PC-3 (cell line): ENCODE data around the gene PLCB2.

Source experiments
- CTCF ChIP-seq: fragments of 300-600 bp; sonication (generic); conservative IDR thresholded peaks from 2 replicates; pipeline ENCODE4 v1.5.1; 2017; ENCODE audit warnings: antibody characterized with exemption, low read depth, mild to moderate bottlenecking, low read length
- EZH2 ChIP-seq: fragments of 300-600 bp; sonication (generic); IDR thresholded peaks from one replicate; pipeline ENCODE4 v1.6.1; 2017; ENCODE audit warnings: antibody characterized with exemption, mild to moderate bottlenecking, low read length; ENCODE audit not compliant: unreplicated experiment
- EZH2phosphoT487 ChIP-seq: fragments of 300-600 bp; sonication (generic); IDR thresholded peaks from 2 replicates; pipeline ENCODE4 v1.6.1; 2018; ENCODE audit warnings: mild to moderate bottlenecking, antibody characterized with exemption, low read length, borderline replicate concordance

GRCh38 chr15:40254452-40254851 is 53.3 kb downstream of the PLCB2 start:
- TF ChIP-seq CTCF (no peak; the same call in 1 of the 2 replicates), EZH2phosphoT487 (no peak), EZH2 (no peak)
